GM23248 (cell line): ENCODE measurements around the gene CHRM1. TPM values are rescaled to one million over a fixed set of nuclear protein-coding genes. Genes with fewer than 3 reads are reported as not detected.

Experiments used
- DNase-seq: peaks from one replicate; pipeline ENCODE4 v3.0.0-alpha.2; 2015
- H2AFZ ChIP-seq: fragments of 200-600 bp; sonication (generic); 2 replicates; pipeline ENCODE4 v1.6.1; 2016; ENCODE audit warnings: antibody characterized with exemption
- H3F3A ChIP-seq: fragments of 200-600 bp; sonication (generic); 2 replicates; pipeline ENCODE4 v1.6.1; 2016; ENCODE audit warnings: mild to moderate bottlenecking, antibody characterized with exemption, mixed run types; ENCODE audit not compliant: insufficient read depth
- H3K27ac ChIP-seq: fragments of 200-600 bp; sonication (generic); 2 replicates; pipeline ENCODE4 v1.5.1; 2016; ENCODE audit warnings: mild to moderate bottlenecking
- H3K27me3 ChIP-seq: fragments of 200-600 bp; sonication (generic); replicated peaks from 2 replicates; pipeline ENCODE4 v1.6.1; 2016; ENCODE audit warnings: mild to moderate bottlenecking; ENCODE audit not compliant: insufficient read depth
- H3K36me3 ChIP-seq: fragments of 200-600 bp; sonication (generic); 2 replicates; pipeline ENCODE4 v1.6.1; 2016; ENCODE audit warnings: low read depth, mild to moderate bottlenecking
- H3K4me1 ChIP-seq: fragments of 200-600 bp; sonication (generic); 2 replicates; pipeline ENCODE4 v1.6.1; 2016; ENCODE audit warnings: mild to moderate bottlenecking; ENCODE audit not compliant: insufficient read depth
- H3K4me2 ChIP-seq: fragments of 200-600 bp; sonication (generic); one replicate; pipeline ENCODE4 v1.6.1; 2016; ENCODE audit warnings: mild to moderate bottlenecking; ENCODE audit not compliant: unreplicated experiment
- H3K4me3 ChIP-seq: fragments of 200-600 bp; sonication (generic); 2 replicates; pipeline ENCODE4 v1.5.1; 2016; ENCODE audit warnings: mild to moderate bottlenecking
- H3K79me2 ChIP-seq: fragments of 200-600 bp; sonication (generic); 2 replicates; pipeline ENCODE4 v1.6.1; 2016; ENCODE audit warnings: mild to moderate bottlenecking; ENCODE audit not compliant: insufficient read depth
- H3K9ac ChIP-seq: fragments of 200-600 bp; sonication (generic); 2 replicates; pipeline ENCODE4 v1.6.1; 2016; ENCODE audit warnings: mild to moderate bottlenecking
- H3K9me2 ChIP-seq: fragments of 200-600 bp; sonication (generic); 2 replicates; pipeline ENCODE4 v1.6.1; 2016; ENCODE audit warnings: mixed run types, mild to moderate bottlenecking, moderate library complexity; ENCODE audit not compliant: insufficient read depth
- H3K9me3 ChIP-seq: fragments of 200-600 bp; sonication (generic); one replicate; pipeline ENCODE4 v1.6.1; 2017; ENCODE audit warnings: low read depth
- H4K20me1 ChIP-seq: fragments of 200-600 bp; sonication (generic); 2 replicates; pipeline ENCODE4 v1.6.0; 2016; ENCODE audit not compliant: insufficient read depth
- EZH2 ChIP-seq: fragments of 200-600 bp; sonication (generic); IDR thresholded peaks from 2 replicates; pipeline ENCODE4 v1.6.1; 2018; ENCODE audit warnings: antibody characterized with exemption, mild to moderate bottlenecking; ENCODE audit not compliant: insufficient read depth, poor library complexity, severe bottlenecking
- EZH2phosphoT487 ChIP-seq: fragments of 200-600 bp; sonication (generic); IDR thresholded peaks from 2 replicates; pipeline ENCODE4 v1.6.1; 2018; ENCODE audit warnings: antibody characterized with exemption, moderate library complexity, mild to moderate bottlenecking, low read depth; ENCODE audit not compliant: insufficient read depth
- WGBS, 2 experiments: methylation state at CpG; one replicate each; pipeline ENCODE4 v1.1.6; 2015 to 2017; ENCODE audit warnings: low lambda C conversion rate in 2 of 2, low coverage in 1 of 2; ENCODE audit errors: missing lambda C conversion rate in 2 of 2; 5-methylcytosine and 5-hydroxymethylcytosine counted together
- in situ Hi-C: fragments of 300-500 bp; cut with MboI; formaldehyde crosslinking; loops from 2 replicates; pipeline ENCODE4 v1.15.0; 2020
- polyA plus RNA-seq: library from polyadenylated mRNA; unstranded; fragments of >200 nt; fragmentation: Nextera tagmentation; extraction: Ambion mirVana; gene quantifications from 2 replicates; pipeline ENCODE4 v1.2.1, GENCODE V29; 2016
- total RNA-seq: library from RNA; depleted of rRNA; stranded (reverse); fragments of >200 nt; shearing (Covaris generic); gene quantifications from 2 replicates; pipeline ENCODE4 v1.2.3, GENCODE V29; 2014

The CHRM1 gene
- total and polyA plus RNA-seq, 2 experiments from 2014 or later, result not detected

DNA sequence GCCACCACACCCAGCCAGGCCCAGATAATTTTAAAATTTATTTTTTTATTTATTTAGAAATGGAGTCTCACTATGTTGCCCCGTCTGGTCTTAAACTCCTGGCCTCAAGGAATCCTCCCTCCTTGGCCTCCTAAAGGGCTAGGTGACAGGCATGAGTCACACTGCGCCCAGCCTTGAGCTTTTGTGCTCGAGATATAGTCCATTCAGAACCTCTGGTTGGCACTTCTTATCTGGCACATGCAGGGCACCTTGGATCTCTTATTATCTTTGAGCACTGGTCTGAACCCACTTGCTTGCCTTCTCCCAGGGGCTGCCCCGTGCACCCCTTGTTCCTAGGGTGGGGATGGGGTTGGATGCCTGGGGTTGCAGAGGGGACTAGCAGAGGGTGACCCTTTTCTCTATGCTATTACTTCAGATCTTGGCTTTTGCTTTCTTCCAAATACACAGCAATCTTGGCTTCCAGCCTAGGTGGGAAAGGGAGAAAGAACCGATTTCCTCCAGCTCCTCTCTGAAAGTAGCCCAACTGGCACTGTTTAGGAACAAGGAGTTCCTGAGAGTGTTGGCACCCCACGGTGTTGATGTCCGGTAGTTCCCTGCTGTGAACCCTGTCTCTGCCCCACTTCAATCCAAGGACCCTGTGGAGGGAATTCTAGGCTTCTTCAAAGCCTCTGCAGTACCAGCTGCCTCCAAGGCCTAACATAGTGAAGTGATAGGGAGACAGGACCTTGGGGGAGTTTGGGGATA lies 41.8 kb downstream of the CHRM1 start:
- in situ Hi-C loops, result no loop called here
- 23 to 24% methylated on average over 7 of the region's 7 CpGs for WGBS, 2 experiments
- H2AFZ ChIP-seq, result peak overlapping the region; percentile 35
- no peaks in the 10 kb centered on the region for H3K9me3 ChIP-seq
- H3K9me2 ChIP-seq, result no peaks in the 10 kb centered on the region
- peak overlapping the region; percentile 89 for H3K4me2 ChIP-seq
- H3K36me3 ChIP-seq, result peaks cover 27% of the 10 kb centered on the region
- peaks cover 27% of the 10 kb centered on the region for H3K4me1 ChIP-seq
- H3F3A ChIP-seq, result peaks cover 39% of the 10 kb centered on the region
- DNase-seq, result peak; percentile 52
- H3K4me3 ChIP-seq, result peak overlapping the region; percentile 93
- TF ChIP-seq EZH2 (no peak), EZH2phosphoT487 (no peak)
- peaks cover 4% of the 10 kb centered on the region; the same call in 1 of the 2 replicates for H4K20me1 ChIP-seq
- H3K27ac ChIP-seq, result peak overlapping the region; percentile 99
- H3K9ac ChIP-seq, result peak overlapping the region; percentile 100
- no peaks in the 10 kb centered on the region for H3K27me3 ChIP-seq
- peaks cover 36% of the 10 kb centered on the region for H3K79me2 ChIP-seq

DNA sequence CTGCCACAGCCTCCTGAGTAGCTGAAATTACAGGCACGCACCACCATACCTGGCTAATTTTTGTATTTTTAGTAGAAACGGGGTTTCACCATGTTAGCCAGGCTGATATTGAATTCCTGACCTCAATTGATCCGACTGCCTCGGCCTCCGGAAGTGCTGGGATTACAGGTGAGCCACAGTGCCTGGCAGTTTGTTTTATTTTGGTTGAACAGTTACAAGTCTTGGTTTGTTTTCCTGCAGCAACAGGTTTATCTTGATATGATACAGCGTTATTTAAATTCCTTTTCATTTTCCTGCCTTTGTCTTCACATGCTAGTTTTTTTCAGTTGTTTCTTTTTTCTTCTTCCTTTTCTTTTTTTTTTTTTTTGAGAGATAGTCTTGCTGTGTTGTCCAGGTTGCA lies 44.5 kb downstream of the CHRM1 start:
- in situ Hi-C loops, result no loop called here

DNA sequence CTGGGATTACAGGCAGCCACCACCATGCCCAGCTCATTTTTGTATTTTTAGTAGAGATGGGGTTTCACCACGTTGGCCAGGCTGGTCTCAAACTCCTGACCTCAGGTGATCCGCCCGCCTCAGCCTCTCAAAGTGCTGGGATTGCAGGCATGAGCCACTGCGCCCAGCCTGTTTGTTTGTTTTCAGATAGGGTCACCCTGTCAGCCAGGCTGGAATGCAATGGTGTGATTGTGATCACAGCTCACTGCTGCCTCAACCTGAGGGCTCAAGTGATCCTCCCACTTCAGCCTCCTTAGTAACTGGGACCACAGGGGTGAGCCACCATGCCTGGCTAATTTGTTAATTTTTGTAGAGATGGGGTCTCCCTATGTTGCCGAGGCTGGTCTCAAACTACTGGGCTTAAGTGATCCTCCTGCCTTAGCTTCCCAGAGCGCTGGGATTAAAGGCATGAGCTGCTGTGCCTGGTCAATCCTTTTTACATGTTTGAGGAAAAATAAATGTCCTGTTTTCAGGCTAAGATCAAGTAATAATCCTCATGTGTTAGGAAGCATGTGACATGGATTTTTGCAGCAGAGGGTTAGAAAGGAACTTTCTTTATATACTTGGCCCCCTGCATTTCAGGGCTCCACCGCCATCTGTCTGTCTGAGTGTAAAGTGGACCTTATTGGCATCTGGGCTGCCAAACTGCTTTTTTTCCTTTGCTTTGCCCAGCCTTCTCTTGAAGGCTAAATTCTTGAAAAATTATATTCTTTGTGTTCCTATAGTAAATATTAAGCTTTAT lies 45.3 kb downstream of the CHRM1 start:
- in situ Hi-C loops, result no loop called here
- no peak overlapping the region for H3K9ac ChIP-seq
- H3K36me3 ChIP-seq, result no peaks in the 10 kb centered on the region
- H2AFZ ChIP-seq, result no peak overlapping the region
- peaks cover 13% of the 10 kb centered on the region for H3K4me1 ChIP-seq
- no peak for DNase-seq
- no peak overlapping the region for H3K4me2 ChIP-seq
- H4K20me1 ChIP-seq, result no peaks in the 10 kb centered on the region
- H3K9me3 ChIP-seq, result no peaks in the 10 kb centered on the region
- no peak overlapping the region for H3K27ac ChIP-seq
- H3F3A ChIP-seq, result peaks cover 15% of the 10 kb centered on the region
- WGBS, 2 experiments, result 92 to 94% methylated on average over 7 of the region's 7 CpGs
- no peak overlapping the region for H3K4me3 ChIP-seq
- H3K79me2 ChIP-seq, result 0 out of 2 replicates have a peak, but pooled peaks cover 7% of the 10 kb centered on the region
- no peaks in the 10 kb centered on the region for H3K9me2 ChIP-seq
- TF ChIP-seq EZH2phosphoT487, result no peak
- TF ChIP-seq EZH2, result no peak
- no peaks in the 10 kb centered on the region for H3K27me3 ChIP-seq

More for the DNA sequence above, 44.5 kb downstream of the CHRM1 start:
- Histone ChIP-seq H2AFZ (no peak overlapping the region), H3K4me2 (no peak overlapping the region), H3K27ac (no peak overlapping the region), H3K9me3 (no peaks in the 10 kb centered on the region), H4K20me1 (no peaks in the 10 kb centered on the region), H3K9ac (no peak overlapping the region), H3K9me2 (no peaks in the 10 kb centered on the region), H3K79me2 (peaks cover 9% of the 10 kb centered on the region), H3K27me3 (no peaks in the 10 kb centered on the region), H3K4me1 (peaks cover 13% of the 10 kb centered on the region), H3F3A (peaks cover 15% of the 10 kb centered on the region), H3K4me3 (no peak overlapping the region), H3K36me3 (peaks cover under 1% of the 10 kb centered on the region; the same call in 1 of the 2 replicates)
- TF ChIP-seq EZH2phosphoT487, result no peak
- no peak for TF ChIP-seq EZH2
- no peak for DNase-seq
- 95 to 98% methylated on average over 6 of the region's 6 CpGs for WGBS, 2 experiments

DNA sequence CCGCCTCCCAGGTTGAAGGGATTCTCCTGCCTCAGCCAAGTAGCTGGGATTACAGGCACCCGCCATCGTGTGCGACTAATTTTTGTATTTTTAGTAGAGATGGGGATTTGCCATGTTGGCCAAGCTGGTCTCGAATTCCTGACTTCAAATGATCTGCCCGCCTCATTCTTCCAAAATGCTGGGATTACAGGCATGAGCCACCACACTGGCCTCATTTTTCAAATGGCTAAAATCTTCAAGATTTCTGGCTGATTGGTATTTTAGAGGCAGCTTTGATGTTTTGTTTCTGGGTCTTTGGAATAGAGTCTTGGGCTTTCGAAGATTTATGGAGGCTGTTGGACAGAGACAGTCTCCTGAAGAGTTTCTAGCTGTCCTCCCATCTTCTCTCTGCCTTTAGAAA lies 46.3 kb downstream of the CHRM1 start:
- no peaks in the 10 kb centered on the region for H3K36me3 ChIP-seq
- H2AFZ ChIP-seq, result no peak overlapping the region
- in situ Hi-C loops, result no loop called here
- peaks cover 11% of the 10 kb centered on the region for H3K4me1 ChIP-seq
- H3K79me2 ChIP-seq, result 0 out of 2 replicates have a peak, but pooled peaks cover 7% of the 10 kb centered on the region
- no peak overlapping the region for H3K4me3 ChIP-seq
- no peaks in the 10 kb centered on the region for H3K9me3 ChIP-seq
- no peak overlapping the region for H3K4me2 ChIP-seq
- peaks cover 13% of the 10 kb centered on the region for H3F3A ChIP-seq
- 96 to 99% methylated on average over 7 of the region's 7 CpGs for WGBS, 2 experiments
- H3K27ac ChIP-seq, result no peak overlapping the region
- no peak for DNase-seq
- no peaks in the 10 kb centered on the region for H3K27me3 ChIP-seq
- H3K9me2 ChIP-seq, result no peaks in the 10 kb centered on the region
- TF ChIP-seq EZH2phosphoT487 (no peak), EZH2 (no peak)
- no peaks in the 10 kb centered on the region for H4K20me1 ChIP-seq
- no peak overlapping the region for H3K9ac ChIP-seq
